ENCODE results near the gene SLC49A4. TPM values are rescaled to one million over a fixed set of nuclear protein-coding genes. Genes with fewer than 3 reads are reported as not detected.

SLC49A4 gene
- total RNA-seq, 1 donor = 43.4 TPM

GRCh38 chr3:122800706-122801237, 5.9 kb downstream of the SLC49A4 start:
- TF ChIP-seq, protein P1, sequence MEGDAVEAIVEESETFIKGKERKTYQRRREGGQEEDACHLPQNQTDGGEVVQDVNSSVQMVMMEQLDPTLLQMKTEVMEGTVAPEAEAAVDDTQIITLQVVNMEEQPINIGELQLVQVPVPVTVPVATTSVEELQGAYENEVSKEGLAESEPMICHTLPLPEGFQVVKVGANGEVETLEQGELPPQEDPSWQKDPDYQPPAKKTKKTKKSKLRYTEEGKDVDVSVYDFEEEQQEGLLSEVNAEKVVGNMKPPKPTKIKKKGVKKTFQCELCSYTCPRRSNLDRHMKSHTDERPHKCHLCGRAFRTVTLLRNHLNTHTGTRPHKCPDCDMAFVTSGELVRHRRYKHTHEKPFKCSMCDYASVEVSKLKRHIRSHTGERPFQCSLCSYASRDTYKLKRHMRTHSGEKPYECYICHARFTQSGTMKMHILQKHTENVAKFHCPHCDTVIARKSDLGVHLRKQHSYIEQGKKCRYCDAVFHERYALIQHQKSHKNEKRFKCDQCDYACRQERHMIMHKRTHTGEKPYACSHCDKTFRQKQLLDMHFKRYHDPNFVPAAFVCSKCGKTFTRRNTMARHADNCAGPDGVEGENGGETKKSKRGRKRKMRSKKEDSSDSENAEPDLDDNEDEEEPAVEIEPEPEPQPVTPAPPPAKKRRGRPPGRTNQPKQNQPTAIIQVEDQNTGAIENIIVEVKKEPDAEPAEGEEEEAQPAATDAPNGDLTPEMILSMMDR (IDR thresholded peaks at IDR 0.05; ENCODE audit: extremely low read depth, low read depth, low read length) = no peak
- Histone ChIP-seq H3K4me2 (ENCODE audit: insufficient read depth, low read length) (no peak overlapping the region), H3K27me3 (ENCODE audit: insufficient read depth, low read length) (no peaks in the 10 kb centered on the region), H3K4me1 (ENCODE audit: insufficient read depth, low read length) (peaks cover 4% of the 10 kb centered on the region), H3K79me2 (ENCODE audit: insufficient read depth, low read length) (peaks cover 20% of the 10 kb centered on the region), H3K36me3 (ENCODE audit: insufficient read depth, low read length) (no peaks in the 10 kb centered on the region), H4K20me1 (ENCODE audit: insufficient read depth, low read length) (peaks cover 5% of the 10 kb centered on the region), H3K9me3 (ENCODE audit: low read depth, low read length) (no peaks in the 10 kb centered on the region), H3K27ac (ENCODE audit: low read depth, low read length) (no peak overlapping the region), H3K4me3 (ENCODE audit: insufficient read depth, low read length) (no peak overlapping the region), H2AFZ (ENCODE audit: low read length) (no peak overlapping the region)
- DNase-seq (ENCODE audit: insufficient read length, low spot score, missing footprints) = no peak

GRCh38 chr3:122802323-122802722, 7.5 kb downstream of the SLC49A4 start:
- H3K4me3 ChIP-seq (ENCODE audit: insufficient read depth, low read length) = no peak overlapping the region
- DNase-seq (ENCODE audit: insufficient read length, low spot score, missing footprints) = no peak
- H3K79me2 ChIP-seq (ENCODE audit: insufficient read depth, low read length) = peaks cover 11% of the 10 kb centered on the region
- TF ChIP-seq, protein P1 (IDR thresholded peaks at IDR 0.05; ENCODE audit: extremely low read depth, low read depth, low read length) = no peak
- H3K36me3 ChIP-seq (ENCODE audit: insufficient read depth, low read length) = no peaks in the 10 kb centered on the region
- no peak overlapping the region for H3K4me2 ChIP-seq (ENCODE audit: insufficient read depth, low read length)
- H3K27ac ChIP-seq (ENCODE audit: low read depth, low read length) = no peak overlapping the region
- no peaks in the 10 kb centered on the region for H3K4me1 ChIP-seq (ENCODE audit: insufficient read depth, low read length)
- peaks cover 3% of the 10 kb centered on the region for H4K20me1 ChIP-seq (ENCODE audit: insufficient read depth, low read length)
- H2AFZ ChIP-seq (ENCODE audit: low read length) = no peak overlapping the region
- H3K27me3 ChIP-seq (ENCODE audit: insufficient read depth, low read length) = no peaks in the 10 kb centered on the region
- no peaks in the 10 kb centered on the region for H3K9me3 ChIP-seq (ENCODE audit: low read depth, low read length)

DNA sequence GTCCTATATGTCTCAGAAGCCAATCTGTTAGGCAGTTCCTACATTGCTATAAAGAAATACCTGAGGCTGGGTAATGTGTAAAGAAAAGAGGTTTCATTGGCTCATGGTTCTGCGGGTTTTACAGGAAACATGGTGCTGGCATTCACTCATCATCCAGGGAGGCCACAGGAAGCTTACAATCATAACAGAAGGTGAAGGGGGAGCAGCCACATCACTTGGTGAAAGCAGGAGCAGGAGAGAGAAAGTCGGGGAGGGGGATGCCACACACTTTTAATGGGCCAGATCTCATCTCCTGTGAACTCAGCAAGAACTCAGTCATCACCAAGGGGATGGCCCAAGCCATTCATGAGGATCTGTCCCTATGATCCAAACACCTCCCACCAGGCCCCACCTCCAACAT, 9.1 kb downstream of the SLC49A4 start:
- Histone ChIP-seq H3K4me1 (ENCODE audit: insufficient read depth, low read length) (no peaks in the 10 kb centered on the region), H3K4me2 (ENCODE audit: insufficient read depth, low read length) (no peak overlapping the region), H3K4me3 (ENCODE audit: insufficient read depth, low read length) (no peak overlapping the region), H2AFZ (ENCODE audit: low read length) (no peak overlapping the region), H3K27ac (ENCODE audit: low read depth, low read length) (no peak overlapping the region), H3K9me3 (ENCODE audit: low read depth, low read length) (no peaks in the 10 kb centered on the region), H3K79me2 (ENCODE audit: insufficient read depth, low read length) (peaks cover 8% of the 10 kb centered on the region), H4K20me1 (ENCODE audit: insufficient read depth, low read length) (peaks cover 3% of the 10 kb centered on the region), H3K36me3 (ENCODE audit: insufficient read depth, low read length) (no peaks in the 10 kb centered on the region), H3K27me3 (ENCODE audit: insufficient read depth, low read length) (no peaks in the 10 kb centered on the region)
- TF ChIP-seq, protein P1 (IDR thresholded peaks at IDR 0.05; ENCODE audit: extremely low read depth, low read depth, low read length) = no peak
- DNase-seq (ENCODE audit: insufficient read length, low spot score, missing footprints) = no peak

DNA sequence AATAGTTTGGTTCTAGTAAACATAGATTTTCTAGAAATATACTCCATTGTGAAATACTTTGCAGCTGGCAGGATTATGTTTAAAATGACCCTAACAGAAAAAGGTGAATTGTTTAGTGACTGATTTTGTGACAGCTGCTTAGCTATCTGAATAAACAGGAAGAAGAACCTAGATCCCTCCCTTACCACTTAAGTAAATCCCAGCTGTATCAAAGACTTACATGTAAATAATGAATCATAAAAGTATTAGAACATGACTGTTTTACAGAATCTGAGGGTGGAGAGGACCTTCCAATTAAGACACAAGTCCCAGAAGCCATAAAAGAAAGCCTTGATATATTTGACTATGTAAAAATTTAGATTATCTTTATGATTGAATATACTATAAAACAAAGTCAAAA, 15.9 kb downstream of the SLC49A4 start:
- H4K20me1 ChIP-seq (ENCODE audit: insufficient read depth, low read length) = no peaks in the 10 kb centered on the region
- H3K79me2 ChIP-seq (ENCODE audit: insufficient read depth, low read length) = no peaks in the 10 kb centered on the region
- H3K9me3 ChIP-seq (ENCODE audit: low read depth, low read length) = no peaks in the 10 kb centered on the region
- H3K27ac ChIP-seq (ENCODE audit: low read depth, low read length) = no peak overlapping the region
- no peaks in the 10 kb centered on the region for H3K4me1 ChIP-seq (ENCODE audit: insufficient read depth, low read length)
- TF ChIP-seq, protein P1 (IDR thresholded peaks at IDR 0.05; ENCODE audit: extremely low read depth, low read depth, low read length) = no peak
- H3K27me3 ChIP-seq (ENCODE audit: insufficient read depth, low read length) = no peaks in the 10 kb centered on the region
- no peak for DNase-seq (ENCODE audit: insufficient read length, low spot score, missing footprints)
- no peak overlapping the region for H3K4me3 ChIP-seq (ENCODE audit: insufficient read depth, low read length)
- no peak overlapping the region for H3K4me2 ChIP-seq (ENCODE audit: insufficient read depth, low read length)
- H3K36me3 ChIP-seq (ENCODE audit: insufficient read depth, low read length) = no peaks in the 10 kb centered on the region
- H2AFZ ChIP-seq (ENCODE audit: low read length) = no peak overlapping the region

Measured in osteoblast (primary cell).